Activated CD8-positive, alpha-beta T cell treated with anti-CD3 and anti-CD28 coated beads for 36 hours (primary cell): Measurements from ENCODE around the gene WDR45. TPM values are rescaled to one million over a fixed set of nuclear protein-coding genes. Genes with fewer than 3 reads are reported as not detected.

Experiments
- ATAC-seq: fragments of 200-7000 bp; cut with Tn5 transposase; one replicate; pipeline ENCODE4 v1.10.0; 2021; ENCODE audit warnings: mild to moderate bottlenecking, moderate library complexity
- CTCF ChIA-PET: fragments of 350-600 bp; sonication (Branson Sonifier 250); formaldehyde crosslinking; loops from one replicate; lab custom pipeline; 2021; ENCODE audit warnings: antibody characterized with exemption; lab: Charles Lee
- POLR2A ChIA-PET: fragments of 350-600 bp; sonication (Branson Sonifier 250); formaldehyde crosslinking; loops from one replicate; lab custom pipeline; 2021; ENCODE audit warnings: antibody characterized with exemption; lab: Charles Lee
- DNase-seq: peaks from one replicate; pipeline ENCODE4 v3.0.0-alpha.2; 2020
- H3K27ac Mint-ChIP-seq: one replicate; pipeline ENCODE4 v1.8.0; 2021; ENCODE audit warnings: mild to moderate bottlenecking, mixed read lengths
- H3K27me3 Mint-ChIP-seq: one replicate; pipeline ENCODE4 v1.8.0; 2021; ENCODE audit warnings: mixed read lengths
- H3K36me3 Mint-ChIP-seq: one replicate; pipeline ENCODE4 v1.8.0; 2021; ENCODE audit warnings: low read depth, mixed read lengths
- H3K4me1 Mint-ChIP-seq: one replicate; pipeline ENCODE4 v1.8.0; 2021; ENCODE audit warnings: low read depth, mixed read lengths
- H3K4me3 Mint-ChIP-seq: one replicate; pipeline ENCODE4 v1.8.0; 2021; ENCODE audit warnings: mild to moderate bottlenecking, moderate library complexity, mixed read lengths
- H3K9me3 Mint-ChIP-seq: one replicate; pipeline ENCODE4 v1.8.0; 2021; ENCODE audit warnings: mixed read lengths
- CTCF ChIP-seq: fragments of 200-600 bp; IDR thresholded peaks from one replicate; pipeline ENCODE4 v1.8.0; 2022; ENCODE audit warnings: antibody characterized with exemption, mild to moderate bottlenecking
- intact Hi-C: fragments of 100-400 bp; cut with micrococcal nuclease; formaldehyde crosslinking; loops from one replicate; pipeline ENCODE4 v1.10.0; 2022
- total RNA-seq, 2 experiments: library from RNA; stranded (reverse); gene quantifications; one replicate each; pipeline ENCODE4 v1.2.3, GENCODE V29; 2021

The WDR45 gene
- total RNA-seq, 2 experiments from 2014 or later = 16.9 to 19.6 TPM

GRCh38 chrX:49108641-49109040 lies 29.0 kb upstream of the WDR45 start:
- H3K36me3 Mint-ChIP-seq = peaks cover 4% of the 10 kb centered on the region
- H3K4me3 Mint-ChIP-seq = no peak overlapping the region
- no peaks in the 10 kb centered on the region for H3K4me1 Mint-ChIP-seq
- ATAC-seq (no peak), DNase-seq (no peak)
- intact Hi-C loops = no loop called here
- TF ChIP-seq CTCF = no peak
- no peaks in the 10 kb centered on the region for H3K27me3 Mint-ChIP-seq
- H3K9me3 Mint-ChIP-seq = no peaks in the 10 kb centered on the region
- no peak overlapping the region for H3K27ac Mint-ChIP-seq
- POLR2A ChIA-PET = no interaction called here
- CTCF ChIA-PET = no interaction called here

GRCh38 chrX:49106930-49107329 lies 27.2 kb upstream of the WDR45 start:
- ATAC-seq = peak; percentile 27
- ChIA-PET POLR2A (no interaction called here), CTCF (interaction anchor here (0.7 to 2.0 kb wide), 6 partner anchors 10 to 64 kb away, joined by 3 to 6 read pairs (median 3); no protein-coding TSS in a partner anchor)
- H3K9me3 Mint-ChIP-seq = no peaks in the 10 kb centered on the region
- H3K4me1 Mint-ChIP-seq = no peaks in the 10 kb centered on the region
- intact Hi-C loops = no loop called here
- H3K36me3 Mint-ChIP-seq = peaks cover 4% of the 10 kb centered on the region
- no peak for TF ChIP-seq CTCF
- no peak overlapping the region for H3K27ac Mint-ChIP-seq
- no peaks in the 10 kb centered on the region for H3K27me3 Mint-ChIP-seq
- no peak overlapping the region for H3K4me3 Mint-ChIP-seq
- peak; percentile 16 for DNase-seq

GRCh38 chrX:49106296-49106695 lies 26.6 kb upstream of the WDR45 start:
- peaks cover 2% of the 10 kb centered on the region for H3K4me1 Mint-ChIP-seq
- ATAC-seq (no peak), DNase-seq (no peak)
- no peaks in the 10 kb centered on the region for H3K9me3 Mint-ChIP-seq
- H3K27ac Mint-ChIP-seq = no peak overlapping the region
- no peak overlapping the region for H3K4me3 Mint-ChIP-seq
- no peak for TF ChIP-seq CTCF
- ChIA-PET CTCF (interaction anchor here (0.7 to 2.0 kb wide), 5 partner anchors 11 to 64 kb away, joined by 3 to 6 read pairs (median 3); no protein-coding TSS in a partner anchor), POLR2A (no interaction called here)
- H3K27me3 Mint-ChIP-seq = no peaks in the 10 kb centered on the region
- intact Hi-C loops = no loop called here
- H3K36me3 Mint-ChIP-seq = peaks cover 4% of the 10 kb centered on the region

GRCh38 chrX:49103637-49104036 lies 23.9 kb upstream of the WDR45 start:
- Mint-ChIP-seq H3K36me3 (no peaks in the 10 kb centered on the region), H3K9me3 (no peaks in the 10 kb centered on the region), H3K4me3 (no peak overlapping the region), H3K4me1 (peaks cover 2% of the 10 kb centered on the region), H3K27ac (no peak overlapping the region), H3K27me3 (no peaks in the 10 kb centered on the region)
- TF ChIP-seq CTCF = no peak
- ChIA-PET CTCF (interaction anchor here (1.5 kb wide), 1 partner anchor 39 kb away, joined by 3 read pairs; no protein-coding TSS in a partner anchor), POLR2A (no interaction called here)
- DNase-seq (no peak), ATAC-seq (no peak)
- intact Hi-C loops = no loop called here

GRCh38 chrX:49102190-49102589 lies 22.5 kb upstream of the WDR45 start:
- Mint-ChIP-seq H3K4me3 (peak overlapping the region; percentile 88), H3K27me3 (no peaks in the 10 kb centered on the region), H3K9me3 (no peaks in the 10 kb centered on the region), H3K4me1 (peaks cover 2% of the 10 kb centered on the region), H3K36me3 (no peaks in the 10 kb centered on the region), H3K27ac (peak overlapping the region; percentile 91)
- intact Hi-C loops = no loop called here
- no peak for DNase-seq
- ChIA-PET CTCF (no interaction called here), POLR2A (interaction anchor here (1.1 kb wide), 1 partner anchor 21 kb away, joined by 4 read pairs; no protein-coding TSS in a partner anchor)
- no peak for ATAC-seq
- TF ChIP-seq CTCF = no peak
